Adrenal gland (tissue), 5 donors: ENCODE measurements around the gene ROBO4.

Experiments
- CTCF ChIP-seq, 6 experiments: fragments of 450-650 bp in 4 of 6; fragments of 200-600 bp in 2 of 6; sonication (generic) in 1 of 6; IDR thresholded peaks; 1 replicate in 5 of 6; 2 replicates in 1 of 6; pipeline versions ENCODE4 v1.5.1 to v1.8.0; 2016 to 2021; ENCODE audit warnings: antibody characterized with exemption in 6 of 6, mild to moderate bottlenecking in 2 of 6, moderate library complexity in 1 of 6
- POLR2A ChIP-seq, 2 donors: fragments of 450-650 bp; IDR thresholded peaks; one replicate each; pipeline ENCODE4 v1.6.1; 2017; ENCODE audit warnings: antibody characterized with exemption in 2 of 2, mild to moderate bottlenecking in 2 of 2, moderate library complexity in 1 of 2
- donor health status: DM: no; HTN: no; CAD: no.

GRCh38 chr11:124893781-124894401 is 3.8 kb downstream of the ROBO4 start:
- TF ChIP-seq CTCF (IDR thresholded peaks at IDR 0.05) (no peak), POLR2A (IDR thresholded peaks at IDR 0.05) (no peak)
